ENCODE results near the gene IDH3B. TPM values are rescaled to one million over a fixed set of nuclear protein-coding genes. Genes with fewer than 3 reads are reported as not detected.

The IDH3B gene
- total RNA-seq, result 121 TPM
- long read RNA-seq, transcript IDH3B-202 (12 exons, 1,230 nt), result major isoform, 102 of 154 reads
- long read RNA-seq, transcript IDH3B-201 (12 exons, 1,545 nt), result minor isoform, 10 of 154 reads
- long read RNA-seq, partial matches to known transcripts, result 14 of 154 reads
- long read RNA-seq, other reads (novel, unspliced or antisense), result 22 of 154 reads

- intact Hi-C loops (cut with DNase I), result loop anchor here (1.0 to 5.0 kb wide), 3 partner anchors 11 to 192 kb away; partner anchors contain the start of genes PCED1A, SNRPB and VPS16
These were observed at the start of gene IDH3B for GRCh38 chr20:2663887-2664719. Gene IDH3B, minus strand, starts transcription at chr20:2664216. Its CDS starts 28 bp downstream, at chr20:2664188.

DNA sequence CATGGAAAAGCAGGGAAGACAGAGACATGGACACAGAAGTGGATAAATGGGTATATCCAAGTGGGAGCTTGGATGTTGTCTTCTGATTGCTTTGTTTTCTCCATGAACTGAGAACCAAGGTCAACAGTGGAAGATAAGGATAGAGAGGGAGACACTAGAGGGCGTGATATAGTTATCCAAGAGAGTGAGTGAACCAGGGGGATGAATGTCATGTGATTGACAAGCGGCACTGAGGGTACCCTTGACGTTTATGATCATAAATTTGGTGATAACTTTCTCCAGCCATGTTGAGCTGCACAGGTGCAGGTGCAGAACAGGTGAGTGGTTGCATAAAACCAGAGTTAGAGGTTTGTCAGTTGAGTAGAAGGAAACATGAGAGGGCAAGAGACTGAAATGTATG is 49.3 kb upstream of the IDH3B start:
- intact Hi-C loops (cut with DNase I), result no loop called here

More at GRCh38 chr20:2663887-2664719, at the start of gene IDH3B:
- DNase-seq (ENCODE audit: low spot score), result peak; percentile 97

GRCh38 chr20:2709205-2709981 is 45.4 kb upstream of the IDH3B start:
- intact Hi-C loops (cut with DNase I), result no loop called here

More for the DNA sequence above, 49.3 kb upstream of the IDH3B start:
- DNase-seq (ENCODE audit: low spot score), result no peak

GRCh38 chr20:2708665-2709064 is 44.6 kb upstream of the IDH3B start:
- intact Hi-C loops (cut with DNase I), result no loop called here
- DNase-seq (ENCODE audit: low spot score), result no peak

More at GRCh38 chr20:2709205-2709981, 45.4 kb upstream of the IDH3B start:
- DNase-seq (ENCODE audit: low spot score), result no peak

- DNase-seq (ENCODE audit: low spot score), result no peak
- intact Hi-C loops (cut with DNase I), result no loop called here
These were observed 44.0 kb upstream of the IDH3B start for GRCh38 chr20:2708073-2708415.

DNA sequence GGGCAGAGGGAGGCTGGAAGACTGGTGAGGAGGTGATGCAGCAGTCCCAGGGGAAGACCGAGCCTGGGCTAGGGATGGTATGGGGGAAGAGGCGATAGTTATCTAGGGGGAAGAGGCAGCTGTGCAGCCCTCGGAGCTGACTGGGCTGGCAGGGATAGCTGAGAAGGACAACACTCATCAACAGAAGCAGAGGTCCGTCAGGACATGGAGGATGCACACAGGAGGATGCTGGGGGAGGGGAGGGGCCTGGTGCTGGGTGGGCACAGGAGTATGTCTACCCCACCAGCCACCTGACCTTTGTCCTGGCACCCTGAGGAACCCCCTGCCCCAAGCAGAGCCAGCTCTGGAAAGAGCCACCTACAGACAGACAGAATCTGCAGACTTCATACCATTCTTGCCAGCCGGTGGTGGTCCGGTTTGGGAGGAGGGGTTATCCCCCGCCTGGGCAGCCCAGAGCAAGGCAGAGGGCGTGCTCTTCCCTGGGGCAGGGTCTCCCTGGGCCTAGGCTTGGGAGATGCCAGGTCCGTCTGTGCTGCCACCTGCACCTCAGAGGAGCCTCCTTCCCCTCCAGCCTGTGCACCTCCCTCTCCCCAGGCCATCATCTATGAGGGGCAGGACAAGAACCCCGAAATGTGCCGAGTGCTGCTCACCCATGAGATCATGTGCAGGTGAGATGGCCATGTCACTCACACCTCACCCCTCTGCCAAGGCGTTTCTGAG is 43.5 kb upstream of the IDH3B start:
- no peak for DNase-seq (ENCODE audit: low spot score)
- intact Hi-C loops (cut with DNase I), result no loop called here

DNA sequence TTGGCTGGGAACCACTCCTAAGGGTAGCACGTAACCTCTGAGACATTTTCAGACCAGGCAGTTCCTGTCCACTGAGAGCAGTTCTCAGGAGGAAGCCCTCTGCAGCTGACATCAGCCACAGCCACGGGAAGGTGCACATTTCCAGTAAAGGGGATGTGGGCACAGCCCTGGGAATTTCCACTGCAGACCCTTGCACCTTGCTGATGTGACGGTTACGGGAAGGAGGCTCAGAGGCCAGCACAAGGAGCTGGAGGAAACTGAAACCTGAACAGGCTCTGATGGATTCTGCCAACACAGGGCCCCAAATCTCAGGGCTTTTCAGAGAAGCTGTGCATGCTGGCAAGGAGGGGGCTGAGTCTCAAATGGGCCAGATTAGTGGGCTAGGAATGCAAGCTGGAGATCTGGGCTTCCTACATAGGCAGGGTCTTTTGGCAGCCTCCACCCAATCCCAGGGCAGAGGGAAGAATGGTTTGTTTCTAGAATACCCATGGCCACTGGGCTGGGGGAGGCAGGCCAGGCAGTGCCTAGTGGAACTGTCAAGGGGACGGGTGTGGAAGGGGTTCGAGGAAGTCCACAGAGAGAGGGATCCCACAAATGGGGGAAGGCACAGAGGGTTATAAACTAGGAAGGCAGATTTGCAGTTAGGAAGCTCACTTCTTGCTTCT is 42.8 kb upstream of the IDH3B start:
- DNase-seq (ENCODE audit: low spot score), result no peak
- intact Hi-C loops (cut with DNase I), result no loop called here

DNA sequence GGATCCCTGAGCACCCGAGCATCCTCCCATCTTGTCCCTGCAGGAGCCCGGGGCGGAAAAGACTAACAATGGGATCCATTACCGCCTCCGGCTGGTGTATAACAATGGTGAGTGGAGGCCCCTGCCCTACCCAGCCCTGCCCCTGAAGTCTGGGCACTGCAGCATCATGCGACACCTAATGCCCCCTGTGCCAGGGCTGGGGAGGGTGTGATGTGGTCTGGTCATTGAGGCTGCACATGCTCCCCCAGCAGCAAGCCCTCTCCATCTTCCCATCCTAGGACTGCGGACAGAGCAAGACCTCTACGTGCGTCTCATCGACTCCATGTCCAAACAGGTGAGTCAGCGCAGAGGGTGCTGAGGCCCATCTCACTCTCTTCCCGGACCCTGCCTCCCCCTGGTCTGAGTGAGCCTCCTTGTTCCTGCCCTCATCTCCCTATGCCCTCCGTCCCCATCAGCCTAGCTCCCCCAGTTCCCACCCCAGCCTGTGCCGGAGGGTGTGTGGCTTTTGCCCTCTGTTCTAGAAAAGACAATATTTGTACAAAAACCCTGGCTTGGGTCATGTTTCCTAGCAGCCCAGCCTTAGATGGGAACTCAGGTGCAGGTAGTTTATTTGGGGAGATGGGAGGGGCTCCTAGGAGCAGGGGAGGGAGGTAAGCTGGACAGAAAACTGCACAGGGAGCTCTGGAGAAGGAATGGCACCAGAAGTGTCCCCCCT is 42.1 kb upstream of the IDH3B start:
- intact Hi-C loops (cut with DNase I), result no loop called here
- DNase-seq (ENCODE audit: low spot score), result no peak

- intact Hi-C loops (cut with DNase I), result no loop called here
- no peak for DNase-seq (ENCODE audit: low spot score)
These were observed 39.9 kb upstream of the IDH3B start for GRCh38 chr20:2703716-2704475.

DNA sequence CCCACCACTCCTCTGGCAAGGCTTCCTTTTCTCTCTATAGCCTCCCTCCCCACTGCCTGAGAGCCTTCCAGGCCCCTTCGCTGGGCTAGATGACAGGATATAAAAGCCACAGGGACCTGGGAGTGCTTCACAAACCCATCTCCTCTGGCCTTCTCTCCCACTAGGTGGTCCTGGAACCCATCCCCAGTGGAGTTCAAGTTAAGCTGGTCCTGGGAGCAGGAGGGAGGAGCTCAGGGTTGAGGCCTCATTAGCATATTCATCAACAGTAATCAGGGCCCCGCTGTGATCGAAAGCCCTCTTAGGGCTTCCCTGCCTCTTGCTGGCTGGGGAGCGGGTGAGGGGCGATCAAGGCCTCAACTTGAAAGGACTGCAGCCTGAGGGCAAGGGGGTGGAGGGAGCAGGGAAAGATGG is 37.7 kb upstream of the IDH3B start:
- intact Hi-C loops (cut with DNase I), result no loop called here
- no peak for DNase-seq (ENCODE audit: low spot score)

DNA sequence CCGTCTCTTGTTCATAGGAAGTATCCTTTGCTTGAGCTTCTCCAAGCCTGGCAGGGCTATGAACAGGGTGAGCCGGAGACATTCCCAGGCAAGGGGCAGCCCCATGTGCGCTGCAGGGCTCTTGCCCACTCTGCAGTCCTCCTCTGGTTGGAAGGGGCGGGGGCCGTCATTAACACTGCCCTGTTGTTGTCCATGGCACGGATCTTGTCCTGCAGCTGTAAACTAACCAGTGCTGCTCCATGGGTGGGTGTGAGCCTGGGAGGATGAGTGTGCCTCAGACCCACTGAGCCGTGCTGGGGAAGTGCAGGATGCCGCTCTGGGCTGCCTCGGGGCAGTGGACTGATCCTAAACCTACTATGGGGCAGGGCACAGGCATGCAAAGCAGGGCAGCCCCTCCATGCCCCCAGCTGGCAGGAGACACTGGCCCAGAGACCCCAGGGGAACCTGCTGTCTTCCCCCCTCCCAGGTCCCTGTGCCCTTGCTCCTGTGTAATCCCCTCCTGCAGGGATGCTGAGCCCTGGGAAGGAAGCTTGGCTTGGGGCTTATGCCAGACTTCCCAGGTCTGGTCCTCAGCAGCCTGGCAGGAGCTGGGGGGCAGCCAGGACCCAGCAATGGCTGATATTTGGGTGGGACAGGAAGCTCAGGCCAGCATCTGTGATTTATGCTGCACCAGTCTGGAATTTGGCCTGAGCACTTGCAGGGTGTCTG is 37.1 kb upstream of the IDH3B start:
- no peak for DNase-seq (ENCODE audit: low spot score)
- intact Hi-C loops (cut with DNase I), result no loop called here

DNA sequence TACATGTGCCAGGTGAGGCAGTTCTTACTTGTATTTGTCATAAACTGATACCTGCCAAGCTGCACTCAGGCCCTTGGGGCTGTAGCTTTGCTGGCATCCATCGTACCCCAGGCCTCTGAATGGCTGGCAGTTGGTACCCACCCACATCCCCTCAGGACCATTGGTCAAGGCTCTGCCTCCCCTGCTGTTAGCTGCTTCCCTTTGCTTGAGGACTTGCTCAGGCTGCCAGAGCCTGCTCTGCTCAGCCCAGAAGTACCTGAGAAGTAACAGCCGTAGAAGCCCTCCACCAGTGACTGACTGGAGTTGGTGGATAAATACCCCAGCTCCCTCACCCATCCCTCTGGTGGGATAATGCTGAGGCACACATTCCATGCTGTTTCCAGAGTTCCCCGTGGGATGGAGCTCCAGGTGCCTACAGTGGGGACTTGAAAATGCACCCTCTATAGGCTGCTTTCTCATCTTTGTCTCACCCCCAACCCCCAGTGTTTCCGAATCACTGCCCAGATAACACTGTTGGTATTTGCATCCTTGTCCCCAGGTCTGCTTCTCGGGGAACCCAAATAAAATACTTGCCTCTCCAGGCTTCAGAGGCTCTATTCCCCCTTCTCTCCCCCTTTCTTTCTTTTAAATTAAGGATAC is 35.9 kb upstream of the IDH3B start:
- DNase-seq (ENCODE audit: low spot score), result no peak
- intact Hi-C loops (cut with DNase I), result loop anchor here (10.0 kb wide), 1 partner anchor 165 kb away; no protein-coding TSS in a partner anchor

DNA sequence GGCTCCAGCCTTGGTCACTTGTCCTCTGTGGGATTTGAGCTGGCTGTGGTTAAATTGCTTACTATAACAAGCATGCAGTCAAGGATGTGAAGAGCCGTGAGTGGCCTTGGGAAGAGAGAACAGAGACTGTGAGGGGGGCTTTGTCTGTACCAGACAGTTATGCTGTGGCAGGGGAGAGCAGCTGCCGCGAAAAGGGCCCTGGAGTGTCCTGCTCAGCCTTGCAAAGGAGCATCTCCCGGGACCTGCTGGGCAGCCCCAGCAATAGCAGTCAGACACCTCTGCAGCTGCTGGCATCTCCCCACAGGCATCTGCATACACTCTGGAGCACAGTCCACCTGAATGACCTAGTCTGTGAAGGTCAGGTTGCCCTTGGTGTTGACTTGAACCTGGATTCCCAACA is 34.9 kb upstream of the IDH3B start:
- intact Hi-C loops (cut with DNase I), result loop anchor here (10.0 kb wide), 1 partner anchor 166 kb away; no protein-coding TSS in a partner anchor
- DNase-seq (ENCODE audit: low spot score), result no peak

- no peak for DNase-seq (ENCODE audit: low spot score)
- intact Hi-C loops (cut with DNase I), result loop anchor here (10.0 kb wide), 1 partner anchor 166 kb away; no protein-coding TSS in a partner anchor
These were observed 34.3 kb upstream of the IDH3B start for GRCh38 chr20:2698186-2698817.

GRCh38 chr20:2697768-2698167 is 33.8 kb upstream of the IDH3B start:
- intact Hi-C loops (cut with DNase I), result loop anchor here (10.0 kb wide), 1 partner anchor 167 kb away; no protein-coding TSS in a partner anchor
- no peak for DNase-seq (ENCODE audit: low spot score)

DNA sequence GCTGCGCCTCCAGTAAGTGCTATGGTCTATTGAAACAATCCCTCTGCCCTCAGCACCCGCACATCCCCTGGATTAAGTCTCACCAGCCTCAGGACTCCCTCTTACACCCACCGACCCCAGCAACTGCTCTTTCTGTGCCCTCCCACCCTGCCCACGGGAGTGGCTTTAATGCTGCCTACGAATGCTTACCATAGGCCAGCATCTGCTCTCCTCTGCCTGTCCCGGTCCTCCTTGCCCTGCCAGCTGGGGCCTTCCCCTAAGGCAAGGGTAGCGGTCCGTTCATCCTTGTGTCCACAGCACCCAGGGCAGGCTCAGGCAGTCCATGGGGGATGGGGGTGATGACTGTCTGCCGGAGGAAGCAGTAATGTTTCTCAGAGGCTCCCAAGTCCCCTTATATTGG is 32.6 kb upstream of the IDH3B start:
- intact Hi-C loops (cut with DNase I), result loop anchor here (10.0 kb wide), 1 partner anchor 168 kb away; no protein-coding TSS in a partner anchor
- no peak for DNase-seq (ENCODE audit: low spot score)
